Choroid plexus epithelial cell (primary cell): Measurements from ENCODE around the gene ESYT3.
"Not testable (repeated sequence)": the region's sequence is repeated elsewhere in the genome, so short reads cannot be mapped to it uniquely, and the experiment has no call there.

ENCODE experiments used
- DNase-seq: peaks from one replicate; pipeline ENCODE4 v3.0.0-alpha.2; 2010; ENCODE audit warnings: low read depth
- H3K4me3 ChIP-seq: 2 replicates; pipeline ENCODE4 v1.5.1; 2011; ENCODE audit warnings: low read depth, mild to moderate bottlenecking, control low read depth, low read length, moderate library complexity
- CTCF ChIP-seq: conservative IDR thresholded peaks from 2 replicates; pipeline ENCODE4 v1.5.1; 2011; ENCODE audit warnings: low read depth, mild to moderate bottlenecking, control low read depth, inconsistent platforms, low read length, moderate library complexity

The ESYT3 gene

GRCh38 chr3:138426211-138426610 is 8.2 kb upstream of the ESYT3 start:
- peak; percentile 82 for TF ChIP-seq CTCF
- H3K4me3 ChIP-seq = no peak overlapping the region
- peak; percentile 65 for DNase-seq

- not testable (repeated sequence) for H3K4me3 ChIP-seq, DNase-seq
Observed at GRCh38 chr3:138426754-138427153, 7.7 kb upstream of the ESYT3 start.

GRCh38 chr3:138429665-138430064 is 4.8 kb upstream of the ESYT3 start:
- no peak for TF ChIP-seq CTCF
- H3K4me3 ChIP-seq = no peak overlapping the region
- no peak for DNase-seq

- DNase-seq = no peak
- TF ChIP-seq CTCF = no peak
- no peak overlapping the region for H3K4me3 ChIP-seq
Observed at GRCh38 chr3:138432576-138433240, 1.7 kb upstream of the ESYT3 start.

- H3K4me3 ChIP-seq = peak overlapping the region; percentile 53
- DNase-seq = no peak
- TF ChIP-seq CTCF = no peak
Observed at GRCh38 chr3:138433892-138434275, 532 bp upstream of the ESYT3 start.

GRCh38 chr3:138434875-138435772 is 708 bp downstream of the ESYT3 start:
- DNase-seq = peak; percentile 16
- TF ChIP-seq CTCF = no peak

GRCh38 chr3:138435840-138436239 is 1.4 kb downstream of the ESYT3 start:
- no peak for TF ChIP-seq CTCF
- H3K4me3 ChIP-seq = no peak overlapping the region
- no peak for DNase-seq

More at GRCh38 chr3:138434875-138435772, 708 bp downstream of the ESYT3 start:
- peak overlapping the region; percentile 53 for H3K4me3 ChIP-seq
